ENCODE measurements around the gene UBE3B.

The UBE3B gene

DNA sequence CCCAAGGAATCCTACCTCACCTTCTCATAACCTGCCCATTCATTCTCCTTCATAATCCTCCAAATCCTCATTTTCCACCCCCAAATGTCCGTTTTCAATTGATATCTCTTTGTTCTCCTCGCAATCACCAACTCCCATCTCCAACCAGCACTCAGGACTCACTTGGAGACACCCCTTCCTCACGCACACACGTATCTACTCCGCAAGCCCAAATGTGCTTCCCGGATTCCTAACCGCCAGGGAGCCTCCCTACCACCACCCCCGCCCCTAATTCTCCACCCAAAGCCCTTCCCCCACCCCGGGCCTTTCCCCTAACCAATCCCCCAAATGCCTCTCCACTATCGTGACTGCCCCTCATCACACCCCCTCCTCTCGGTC lies 638 bp upstream of the UBE3B start:
- DNase-seq: no peak

DNA sequence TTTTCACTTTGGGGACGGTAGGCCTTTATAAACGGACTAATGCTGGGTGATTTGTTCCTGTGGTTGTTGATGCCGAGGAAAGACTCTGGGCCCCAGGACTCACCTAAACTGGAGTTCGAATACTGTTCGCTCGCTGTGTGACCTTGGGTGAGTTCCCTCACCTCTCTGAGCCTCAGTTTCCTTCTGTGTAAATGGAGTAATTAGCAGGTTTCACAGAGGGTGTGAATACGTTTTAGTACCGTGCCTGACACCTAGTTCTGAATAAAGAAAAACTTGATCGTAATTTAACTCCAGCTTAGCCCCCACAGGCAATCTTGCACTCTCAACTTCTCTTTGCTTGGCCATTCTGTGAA lies 505 bp downstream of the UBE3B start:
- no peak for DNase-seq

DNA sequence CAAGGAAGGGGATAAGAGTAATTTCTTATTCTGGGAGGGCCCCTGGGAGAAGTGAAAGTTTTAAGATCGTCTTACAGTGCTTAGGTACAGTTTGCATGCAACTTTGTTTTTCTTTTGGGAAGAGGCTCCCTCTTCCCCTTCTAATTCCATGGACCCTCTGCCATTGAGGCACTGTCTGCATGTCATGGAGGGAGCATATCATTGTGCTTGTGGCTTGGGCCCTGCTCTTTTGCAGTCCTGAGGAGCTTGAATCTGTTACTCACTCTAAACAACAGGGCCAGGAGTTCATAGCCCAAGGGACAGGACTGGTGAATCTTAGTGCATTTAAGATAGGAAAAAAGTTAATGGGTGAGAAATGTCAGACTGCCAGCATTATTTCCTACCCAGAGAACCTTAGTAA lies 2.3 kb downstream of the UBE3B start:
- DNase-seq: no peak

DNA sequence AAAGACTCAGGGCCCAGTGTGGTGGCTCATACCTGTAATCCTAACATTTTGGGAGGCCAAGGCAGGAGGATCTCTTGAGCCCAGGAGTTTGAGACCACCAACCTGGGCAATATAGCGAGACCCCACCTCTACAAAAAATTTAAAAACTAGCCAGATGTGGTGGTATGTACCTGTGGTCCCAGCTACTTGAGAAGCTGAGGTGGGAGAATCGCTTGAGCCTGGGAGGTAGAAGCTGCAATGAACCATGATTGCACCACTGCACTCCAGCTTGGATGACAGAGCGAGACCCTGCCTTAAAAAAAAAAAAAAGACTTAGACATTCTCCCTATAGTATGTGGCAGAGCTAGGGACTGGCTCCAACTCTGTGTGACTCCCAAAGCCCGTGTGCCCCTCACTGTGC lies 2.9 kb downstream of the UBE3B start:
- DNase-seq: no peak

DNA sequence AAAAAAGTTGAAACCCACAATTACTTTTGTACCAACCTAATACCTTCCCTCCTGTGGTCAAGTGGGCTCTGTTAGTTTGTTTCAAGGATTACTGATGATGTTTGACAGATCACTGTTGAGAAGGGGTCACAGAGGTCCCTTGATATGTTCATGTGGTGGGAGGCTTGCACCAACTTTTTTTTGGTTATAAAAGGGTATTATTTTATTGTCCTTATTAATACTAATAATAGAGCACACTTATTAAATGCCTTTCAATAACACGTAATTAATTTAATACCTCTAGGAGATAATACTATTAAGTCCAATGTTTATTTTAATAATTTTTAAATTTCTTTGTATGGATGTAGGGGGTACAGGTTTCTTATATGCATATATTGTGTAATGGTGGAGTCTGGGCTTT lies 4.4 kb downstream of the UBE3B start:
- DNase-seq: no peak

DNA sequence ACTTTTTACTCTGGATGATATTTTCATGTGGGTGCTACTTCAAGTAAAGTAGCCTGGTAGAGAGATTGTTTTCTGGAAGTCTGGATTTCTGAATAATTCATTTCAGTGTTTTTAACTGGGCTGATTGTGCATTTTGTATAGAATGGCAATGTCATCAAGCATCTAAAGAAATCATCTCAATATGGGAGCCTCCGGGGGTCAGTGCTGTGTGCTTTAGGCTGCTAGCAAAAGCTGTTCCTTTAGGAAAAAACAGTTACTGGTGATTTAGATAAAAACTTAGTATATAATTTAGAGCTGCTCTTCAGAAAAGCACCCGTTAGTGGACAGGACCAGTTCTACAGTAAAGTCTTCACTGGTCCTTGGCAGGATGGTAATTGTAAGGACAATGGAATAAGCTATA lies 5.1 kb downstream of the UBE3B start:
- no peak for DNase-seq

DNA sequence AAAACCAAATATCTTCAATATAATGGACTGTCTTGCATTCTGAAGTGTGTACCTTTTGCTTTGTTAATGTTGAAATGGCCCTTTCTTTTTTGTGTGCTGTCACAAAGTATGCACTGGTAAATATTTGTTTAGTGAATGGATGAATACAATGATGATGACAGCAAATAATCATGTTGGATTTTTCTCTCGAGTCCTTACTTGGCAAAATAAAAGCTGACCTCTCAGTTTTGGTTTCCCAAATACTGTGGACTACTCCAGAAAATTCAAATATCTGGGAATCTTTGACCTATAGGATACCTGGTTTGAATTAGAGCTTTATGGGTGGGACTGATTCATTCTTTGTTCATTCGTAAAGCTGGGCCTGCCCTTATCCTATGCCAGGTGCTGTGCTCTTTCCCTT lies 5.5 kb downstream of the UBE3B start:
- DNase-seq: no peak

DNA sequence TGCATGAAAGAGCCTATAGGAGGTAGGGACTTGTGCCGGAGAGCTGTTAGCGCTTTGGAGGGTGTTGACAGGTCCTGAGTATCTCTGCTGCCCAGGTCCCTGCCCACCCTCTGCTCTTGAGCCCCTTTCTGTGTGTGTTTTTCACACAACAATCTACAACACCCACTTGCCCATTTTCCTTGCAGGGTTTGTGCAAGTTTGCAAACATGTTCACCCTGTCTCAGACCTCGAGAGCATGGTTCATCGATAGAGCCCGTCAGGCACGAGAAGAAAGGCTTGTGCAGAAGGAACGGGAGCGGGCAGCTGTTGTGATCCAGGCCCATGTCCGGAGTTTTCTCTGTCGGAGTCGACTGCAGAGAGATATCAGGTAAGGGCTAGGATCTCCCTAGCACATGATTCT lies 5.9 kb downstream of the UBE3B start:
- no peak for DNase-seq

DNA sequence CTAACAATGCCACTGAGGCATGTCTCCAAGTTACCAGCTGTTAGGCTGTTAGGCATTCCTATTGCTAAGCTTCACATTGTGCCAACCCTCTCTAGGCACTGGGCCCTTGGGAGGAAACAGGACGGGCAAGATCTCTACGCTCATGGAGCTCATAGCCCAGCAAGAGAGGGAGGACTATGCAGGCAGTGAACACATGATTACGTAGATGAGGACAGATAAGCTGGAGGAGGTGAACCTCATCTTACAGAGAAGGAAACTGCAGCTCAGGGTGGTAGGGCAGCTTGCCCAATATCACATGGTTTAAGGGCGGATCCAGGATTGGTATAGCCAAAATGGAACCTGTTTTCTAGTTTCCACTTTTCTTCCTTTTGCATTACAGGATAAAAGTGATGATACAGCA lies 7.8 kb downstream of the UBE3B start:
- no peak for DNase-seq

DNA sequence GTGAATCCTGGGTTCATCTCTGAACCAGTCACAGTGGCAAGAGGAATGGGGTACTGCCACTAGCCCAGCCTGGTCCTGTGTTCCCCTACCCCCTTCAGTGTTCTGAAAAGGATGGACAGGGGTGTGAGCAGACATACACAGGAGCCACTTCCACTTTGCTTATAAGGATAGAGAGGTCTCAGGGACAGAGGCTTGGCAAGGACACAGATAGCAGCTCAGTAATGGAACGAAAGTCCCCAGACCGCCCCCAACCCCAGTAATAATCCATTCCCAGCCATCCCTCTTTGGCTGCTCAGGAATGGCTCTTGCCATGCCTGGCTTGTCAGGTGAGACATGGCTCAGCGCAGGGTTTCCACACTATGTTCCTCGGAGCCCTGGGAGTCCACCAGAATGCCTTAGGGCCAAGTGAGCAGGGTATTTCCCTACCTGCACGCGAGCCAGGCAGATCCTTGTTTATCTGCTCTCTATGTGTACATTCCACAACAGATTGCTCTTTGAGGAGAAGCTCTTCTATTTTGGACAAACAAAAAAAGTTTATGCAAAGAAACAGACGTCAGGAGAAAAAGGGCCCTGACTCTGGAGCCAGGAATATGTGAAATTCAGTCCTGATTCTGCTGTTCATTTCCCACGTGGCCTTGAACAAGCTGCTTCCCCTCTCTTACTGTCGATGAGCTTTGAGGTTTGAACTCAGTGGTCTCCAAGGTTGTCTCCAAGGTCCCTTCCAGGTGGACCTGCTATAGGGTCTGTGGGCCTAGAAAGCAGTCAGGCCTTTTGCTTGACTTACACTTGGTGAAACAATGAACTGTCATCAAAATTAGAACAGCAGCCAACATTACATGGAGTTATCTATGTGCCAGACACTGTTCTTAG lies 10.0 kb downstream of the UBE3B start:
- DNase-seq: no peak

DNA sequence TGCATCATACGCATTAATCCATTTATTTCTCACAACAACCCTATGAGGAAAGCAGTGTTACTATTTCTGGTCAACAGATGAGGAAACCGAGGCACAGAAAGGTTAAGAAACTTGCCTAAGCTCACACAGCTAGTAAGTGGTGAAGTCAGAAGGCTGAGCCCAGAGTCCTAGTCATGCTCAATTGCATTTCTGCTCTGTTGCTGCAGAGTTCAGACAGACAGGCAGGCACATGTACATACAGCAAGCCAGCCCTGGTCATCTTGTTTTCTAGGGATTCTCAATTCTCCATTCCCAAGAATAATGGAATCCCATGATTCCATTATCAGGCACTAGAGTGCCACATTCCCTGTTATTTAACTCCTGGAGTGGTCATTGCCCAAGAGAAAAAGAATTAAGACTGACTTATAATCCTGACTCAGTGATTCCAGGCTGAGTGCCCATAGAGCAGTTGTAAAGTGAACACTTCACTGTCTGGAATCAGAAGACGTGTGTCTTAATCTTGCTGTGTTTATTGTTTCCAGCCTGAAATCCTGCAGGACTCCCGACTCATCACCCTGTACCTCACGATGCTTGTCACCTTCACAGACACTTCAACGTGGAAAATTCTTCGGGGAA lies 10.7 kb downstream of the UBE3B start:
- DNase-seq: no peak

DNA sequence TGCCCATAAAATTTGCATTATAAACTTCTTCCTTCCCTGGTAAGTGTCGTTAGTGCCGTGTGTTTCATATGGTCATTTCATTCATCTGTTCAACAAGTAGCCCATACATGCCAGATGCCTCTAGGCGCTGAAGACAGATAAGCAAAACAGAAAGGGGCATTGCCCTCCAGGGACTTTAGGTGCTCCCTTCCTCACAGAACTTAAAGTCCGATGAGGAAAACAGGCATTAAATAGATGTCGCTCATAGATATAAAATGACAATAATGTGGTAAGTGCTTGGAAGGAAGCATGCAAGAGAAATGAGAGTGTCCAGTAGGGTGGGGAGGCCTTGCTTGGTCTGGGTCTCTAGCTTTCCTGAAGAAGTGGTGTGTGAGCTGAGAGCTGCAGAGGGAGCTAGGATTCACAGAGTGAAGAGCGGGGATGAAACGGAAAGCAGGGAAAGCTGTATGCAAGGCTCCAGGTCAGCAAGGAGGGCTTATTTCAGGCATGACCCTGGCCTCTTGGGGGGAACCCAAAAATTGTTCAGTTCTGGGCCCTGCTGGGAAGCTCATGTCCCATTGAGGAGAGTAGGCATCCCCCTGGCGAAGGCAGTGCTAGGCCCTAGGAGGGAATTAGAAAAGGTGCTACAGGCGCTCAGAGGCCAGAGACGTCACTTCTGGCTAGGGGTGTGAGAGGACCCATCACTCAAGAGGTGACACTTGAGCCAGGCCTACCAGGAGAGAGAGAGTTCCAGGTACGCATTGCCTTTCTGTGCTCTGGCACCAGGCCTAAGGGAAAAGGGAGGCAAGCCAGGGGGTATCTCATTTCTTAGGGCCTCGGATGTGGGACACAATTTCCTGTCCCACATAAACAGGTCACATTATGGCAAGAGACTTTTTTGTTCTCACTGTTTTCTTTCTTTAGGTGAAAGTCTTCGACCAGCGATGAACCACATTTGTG lies 11.9 kb downstream of the UBE3B start:
- no peak for DNase-seq

DNA sequence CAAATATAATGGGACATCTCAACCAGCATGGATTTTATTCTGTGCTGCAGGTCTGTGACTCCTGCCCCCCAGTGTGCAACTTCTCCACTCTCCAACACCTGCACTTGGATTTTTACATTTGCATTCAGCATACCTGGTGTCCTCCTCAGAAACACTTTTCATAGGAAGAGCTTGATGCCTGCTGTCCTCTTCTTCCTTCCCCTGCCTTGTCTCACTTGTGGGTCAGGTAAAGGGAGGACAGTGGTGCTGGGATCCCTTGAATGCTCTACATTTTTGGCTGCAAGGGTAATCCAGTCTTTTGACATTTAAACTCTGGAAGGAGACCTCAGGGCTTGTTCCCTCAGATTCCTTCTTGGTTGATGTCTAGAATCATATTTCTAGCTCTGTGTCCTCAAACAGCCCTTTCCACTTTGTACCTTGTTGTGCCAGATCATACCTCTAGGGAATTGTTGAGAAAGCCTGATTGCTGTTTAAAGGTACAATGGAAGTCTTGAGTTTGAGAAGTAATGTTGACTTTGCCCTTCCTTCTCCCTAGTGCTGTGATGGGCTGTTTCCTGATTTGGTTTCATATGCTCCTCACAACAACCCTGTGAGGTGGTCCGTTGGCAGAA lies 12.6 kb downstream of the UBE3B start:
- no peak for DNase-seq

DNA sequence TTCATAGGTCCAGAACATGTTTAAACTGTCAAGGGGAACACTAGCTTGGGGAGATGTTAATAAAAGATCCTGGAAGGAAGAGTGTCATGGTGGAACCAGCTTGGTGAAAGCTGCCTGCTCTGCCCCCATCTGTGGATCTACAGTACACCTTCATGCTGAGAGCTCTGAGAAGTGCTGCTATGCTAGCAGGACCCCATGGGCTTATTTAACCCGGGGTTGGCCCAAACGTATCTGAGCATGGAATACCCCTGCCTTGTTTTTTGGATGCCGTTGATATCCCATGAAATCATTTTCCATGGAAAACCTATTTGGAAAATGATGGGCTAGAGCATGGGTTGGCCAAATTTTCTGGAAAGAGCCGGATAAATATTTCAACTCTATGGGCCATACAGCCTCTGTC lies 14.2 kb downstream of the UBE3B start:
- DNase-seq: no peak

DNA sequence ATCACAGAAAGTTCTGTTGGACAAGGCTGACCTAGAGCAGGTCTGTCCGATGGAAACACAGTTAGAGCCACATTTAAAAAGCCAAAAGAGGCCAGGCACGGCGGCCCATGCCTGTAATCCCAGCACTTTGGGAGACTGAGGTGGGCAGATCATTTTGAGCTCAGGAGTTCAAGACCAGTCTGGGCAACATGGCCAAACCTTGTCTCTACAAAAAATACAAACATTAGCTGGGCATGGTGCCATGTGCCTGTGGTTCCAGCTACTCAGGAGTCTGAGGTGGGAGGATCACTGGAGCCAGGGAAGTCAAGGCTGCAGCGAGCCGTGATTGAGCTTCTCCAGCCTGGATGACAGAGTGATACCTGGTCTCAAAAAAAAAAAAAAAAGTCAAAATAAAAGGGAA lies 14.9 kb downstream of the UBE3B start:
- DNase-seq: no peak

DNA sequence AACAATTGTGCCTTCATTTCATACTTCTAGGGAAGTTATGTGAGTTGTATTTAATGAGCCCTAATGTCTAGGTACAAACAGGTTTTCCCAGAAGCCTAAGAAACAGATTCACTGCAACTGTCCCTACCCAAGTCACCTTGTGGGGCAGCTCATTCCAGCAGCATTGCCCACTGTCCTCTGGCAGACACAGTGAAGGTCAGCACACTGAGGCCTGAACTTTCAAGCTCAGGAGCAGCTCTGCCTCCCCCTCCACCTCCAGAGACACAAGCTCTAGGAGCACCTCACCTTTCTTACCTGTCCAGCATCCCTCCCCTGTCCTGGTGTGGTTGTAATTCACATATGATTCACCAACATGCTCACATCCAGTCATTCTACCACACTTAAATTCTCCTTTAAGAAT lies 15.7 kb downstream of the UBE3B start:
- no peak for DNase-seq

DNA sequence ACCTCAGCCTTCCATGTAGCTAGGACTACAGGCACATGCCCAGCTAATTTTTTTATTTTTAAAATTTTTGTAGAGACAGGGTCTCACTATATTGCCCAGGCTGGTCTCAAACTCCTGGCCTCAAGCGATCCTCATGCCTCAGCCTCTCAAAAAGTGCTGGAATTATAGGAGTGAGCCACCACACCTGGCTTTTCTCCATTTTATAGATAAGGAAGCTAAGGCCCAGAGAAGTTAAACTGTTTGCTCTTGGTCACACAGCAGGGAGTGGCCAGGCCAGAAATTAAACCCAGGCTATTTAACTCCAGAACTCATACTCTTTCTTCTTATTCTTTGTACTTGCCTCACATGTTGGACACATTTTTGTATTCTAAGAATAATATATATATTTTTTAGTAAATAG lies 16.5 kb downstream of the UBE3B start:
- no peak for DNase-seq

DNA sequence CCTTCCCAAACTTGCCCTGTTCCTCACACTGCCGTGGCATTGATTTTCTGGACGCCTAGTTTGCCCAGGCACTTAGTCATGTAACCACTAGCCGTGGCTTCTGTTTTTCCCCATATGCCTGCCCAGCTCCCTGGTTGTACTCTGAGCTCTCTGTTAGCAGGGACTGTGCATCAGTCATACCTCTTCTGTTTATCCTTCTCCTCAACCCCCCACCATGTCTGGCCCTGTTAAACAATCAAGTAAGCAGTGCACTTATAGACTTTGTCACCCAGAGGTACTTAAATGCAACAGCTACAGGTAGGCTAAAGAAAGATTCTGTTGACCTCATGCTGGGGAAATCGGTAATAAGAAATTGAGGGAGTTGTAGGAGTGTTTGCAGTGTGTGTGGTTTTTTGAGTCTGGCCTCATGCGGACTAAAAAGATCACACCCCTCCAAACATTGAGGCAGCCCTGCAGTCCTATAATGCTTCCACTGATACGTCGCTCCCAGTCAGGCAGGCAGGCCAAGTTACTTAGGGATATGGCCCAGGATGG lies 17.0 kb downstream of the UBE3B start:
- no peak for DNase-seq

DNA sequence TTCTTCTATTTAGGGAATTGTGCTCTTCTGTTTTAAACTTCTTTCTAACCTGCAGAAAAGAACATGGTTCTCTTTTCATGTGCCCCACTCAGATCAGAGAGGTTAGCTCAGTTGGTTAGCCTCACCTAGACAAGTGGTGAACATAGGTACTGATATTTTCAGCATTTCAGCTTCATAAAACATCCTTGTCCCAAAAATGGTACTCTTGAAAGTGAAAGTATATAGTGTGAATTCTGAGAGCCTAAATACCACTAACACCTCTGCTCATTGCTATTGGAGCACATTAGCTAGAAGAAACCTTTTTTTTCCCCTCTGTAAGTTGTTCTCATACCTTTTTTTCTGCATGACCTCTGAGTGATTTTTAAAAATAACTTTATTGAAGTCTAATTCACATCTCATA lies 17.6 kb downstream of the UBE3B start:
- no peak for DNase-seq

DNA sequence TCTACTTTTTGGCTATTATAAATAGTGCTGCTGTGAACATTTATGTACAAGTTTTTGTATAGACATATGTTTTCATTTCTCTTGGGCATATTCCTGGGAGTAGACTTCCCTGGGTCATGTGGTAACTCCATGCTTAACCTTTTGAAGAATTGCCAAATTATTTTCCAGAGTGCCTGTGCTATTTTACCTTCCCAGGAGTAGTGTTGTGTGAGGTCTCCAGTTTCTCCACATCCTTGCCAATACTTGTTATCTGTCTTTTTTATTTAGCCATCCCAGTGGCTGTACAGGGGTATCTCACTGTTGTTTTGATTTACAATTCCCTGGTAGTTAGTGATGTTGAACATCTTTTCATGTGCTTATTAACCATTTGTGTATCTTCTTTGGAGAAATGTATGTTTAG lies 18.9 kb downstream of the UBE3B start:
- no peak for DNase-seq

DNA sequence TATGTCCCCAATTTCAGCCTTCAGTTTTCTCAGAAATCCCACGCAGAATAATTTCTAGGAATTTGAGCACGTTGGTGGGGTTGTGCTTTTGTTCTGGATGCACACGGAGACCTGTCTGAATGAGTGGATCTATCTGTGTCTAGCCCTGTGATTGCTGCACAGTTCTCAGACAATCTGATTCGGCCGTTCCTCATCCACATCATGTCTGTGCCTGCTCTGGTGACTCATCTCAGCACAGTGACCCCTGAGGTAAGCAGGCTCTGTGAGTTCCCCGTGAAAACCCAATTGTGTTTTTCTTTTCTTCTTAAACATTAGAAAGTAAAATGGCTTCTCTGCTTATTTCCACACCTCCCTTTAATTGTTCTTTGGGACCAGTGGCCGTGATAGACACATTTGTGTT lies 20.2 kb downstream of the UBE3B start:
- DNase-seq: no peak

DNA sequence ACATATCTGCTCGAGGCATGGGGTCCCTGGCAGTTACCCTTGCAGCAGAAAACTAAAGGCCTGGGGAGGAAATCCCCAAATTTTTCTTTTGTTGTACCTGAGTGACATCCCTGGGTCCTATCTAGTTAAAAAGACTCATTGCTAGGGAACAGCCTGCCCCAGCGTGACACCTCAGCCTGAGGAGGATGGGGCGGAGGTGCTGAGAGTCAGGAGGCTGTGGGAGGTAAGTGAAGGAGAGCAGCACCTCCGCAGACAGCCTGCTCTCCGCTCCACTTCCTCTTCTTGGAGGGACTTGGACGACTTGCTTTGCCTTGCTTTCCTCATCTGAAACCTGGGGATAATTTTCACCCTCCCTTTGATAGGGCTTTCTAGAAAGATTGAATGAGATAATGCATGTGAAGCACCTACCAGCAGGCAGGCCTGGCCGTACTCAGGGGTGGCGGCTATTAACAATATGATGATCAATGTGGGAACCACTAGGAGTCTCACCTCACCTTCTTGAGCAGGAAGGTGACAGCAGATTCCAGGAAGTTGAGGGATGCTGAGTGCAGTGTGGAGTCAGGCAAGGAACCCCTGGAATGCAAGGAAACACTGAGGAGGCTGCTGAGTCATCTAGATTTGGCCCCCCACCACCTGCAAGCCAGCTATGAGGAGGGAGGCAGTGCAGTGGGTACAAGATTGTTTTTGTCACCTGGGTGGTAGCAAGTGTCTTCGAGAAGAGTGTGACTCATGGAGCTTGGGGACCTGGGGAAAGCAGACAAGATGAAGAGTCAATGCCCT lies 23.2 kb downstream of the UBE3B start:
- no peak for DNase-seq
